Measurements from ENCODE around the gene ATG9B. TPM values are rescaled to one million over a fixed set of nuclear protein-coding genes. Genes with fewer than 3 reads are reported as not detected.

Gene ATG9B
- total RNA-seq, 2 donors from 2014 or later, result not detected

- TF ChIP-seq, protein P1, sequence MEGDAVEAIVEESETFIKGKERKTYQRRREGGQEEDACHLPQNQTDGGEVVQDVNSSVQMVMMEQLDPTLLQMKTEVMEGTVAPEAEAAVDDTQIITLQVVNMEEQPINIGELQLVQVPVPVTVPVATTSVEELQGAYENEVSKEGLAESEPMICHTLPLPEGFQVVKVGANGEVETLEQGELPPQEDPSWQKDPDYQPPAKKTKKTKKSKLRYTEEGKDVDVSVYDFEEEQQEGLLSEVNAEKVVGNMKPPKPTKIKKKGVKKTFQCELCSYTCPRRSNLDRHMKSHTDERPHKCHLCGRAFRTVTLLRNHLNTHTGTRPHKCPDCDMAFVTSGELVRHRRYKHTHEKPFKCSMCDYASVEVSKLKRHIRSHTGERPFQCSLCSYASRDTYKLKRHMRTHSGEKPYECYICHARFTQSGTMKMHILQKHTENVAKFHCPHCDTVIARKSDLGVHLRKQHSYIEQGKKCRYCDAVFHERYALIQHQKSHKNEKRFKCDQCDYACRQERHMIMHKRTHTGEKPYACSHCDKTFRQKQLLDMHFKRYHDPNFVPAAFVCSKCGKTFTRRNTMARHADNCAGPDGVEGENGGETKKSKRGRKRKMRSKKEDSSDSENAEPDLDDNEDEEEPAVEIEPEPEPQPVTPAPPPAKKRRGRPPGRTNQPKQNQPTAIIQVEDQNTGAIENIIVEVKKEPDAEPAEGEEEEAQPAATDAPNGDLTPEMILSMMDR (IDR thresholded peaks at IDR 0.05), result no peak
- TF ChIP-seq POLR2A (IDR thresholded peaks at IDR 0.05), result no peak
- 1 to 5% methylated on average over 12 to 71 of the region's 81 CpGs for WGBS, 2 donors
- H3K9me3 ChIP-seq, result no peaks in the 10 kb centered on the region
- peaks cover 0 to 25% of the 10 kb centered on the region in 2 donors for H3K27me3 ChIP-seq
- no peaks in the 10 kb centered on the region for H3K36me3 ChIP-seq (replicated peaks in 1 of 2; ENCODE audit: insufficient read depth in 1 of 2, low read depth in 2 of 2)
- peak; percentile 43 for ATAC-seq
- peak in 1 of 4 donors; percentile 38 for DNase-seq
- no peak within 1 kb of the TSS for H3K4me3 ChIP-seq
- no peak within 1 kb of the TSS for H3K27ac ChIP-seq
- peaks cover 33% of the 10 kb centered on the region for H3K4me1 ChIP-seq
- intact Hi-C loops (cut with DNase I), result no loop called here
Measured at GRCh38 chr7:150978126-150978789, 46.0 kb downstream of the ATG9B start, which contains the start of gene KCNH2. Gene KCNH2 (minus strand): TSS chr7:150978321. CDS start chr7:150977913, 408 bp downstream.

GRCh38 chr7:150977382-150978125, 46.7 kb downstream of the ATG9B start:
- Histone ChIP-seq H3K4me1 (peaks cover 33% of the 10 kb centered on the region), H3K9me3 (no peaks in the 10 kb centered on the region), H3K27me3 (peaks cover 0 to 25% of the 10 kb centered on the region in 2 donors), H3K36me3 (replicated peaks in 1 of 2; ENCODE audit: insufficient read depth in 1 of 2, low read depth in 2 of 2) (no peaks in the 10 kb centered on the region), H3K4me3 (no peak overlapping the region), H3K27ac (no peak overlapping the region)
- intact Hi-C loops (cut with DNase I), result no loop called here
- TF ChIP-seq, protein P1 (IDR thresholded peaks at IDR 0.05), result no peak
- TF ChIP-seq POLR2A (IDR thresholded peaks at IDR 0.05), result no peak
- ATAC-seq (no peak), DNase-seq (no peak)
- 13 to 14% methylated on average over 14 to 27 of the region's 62 CpGs for WGBS, 2 donors

DNA sequence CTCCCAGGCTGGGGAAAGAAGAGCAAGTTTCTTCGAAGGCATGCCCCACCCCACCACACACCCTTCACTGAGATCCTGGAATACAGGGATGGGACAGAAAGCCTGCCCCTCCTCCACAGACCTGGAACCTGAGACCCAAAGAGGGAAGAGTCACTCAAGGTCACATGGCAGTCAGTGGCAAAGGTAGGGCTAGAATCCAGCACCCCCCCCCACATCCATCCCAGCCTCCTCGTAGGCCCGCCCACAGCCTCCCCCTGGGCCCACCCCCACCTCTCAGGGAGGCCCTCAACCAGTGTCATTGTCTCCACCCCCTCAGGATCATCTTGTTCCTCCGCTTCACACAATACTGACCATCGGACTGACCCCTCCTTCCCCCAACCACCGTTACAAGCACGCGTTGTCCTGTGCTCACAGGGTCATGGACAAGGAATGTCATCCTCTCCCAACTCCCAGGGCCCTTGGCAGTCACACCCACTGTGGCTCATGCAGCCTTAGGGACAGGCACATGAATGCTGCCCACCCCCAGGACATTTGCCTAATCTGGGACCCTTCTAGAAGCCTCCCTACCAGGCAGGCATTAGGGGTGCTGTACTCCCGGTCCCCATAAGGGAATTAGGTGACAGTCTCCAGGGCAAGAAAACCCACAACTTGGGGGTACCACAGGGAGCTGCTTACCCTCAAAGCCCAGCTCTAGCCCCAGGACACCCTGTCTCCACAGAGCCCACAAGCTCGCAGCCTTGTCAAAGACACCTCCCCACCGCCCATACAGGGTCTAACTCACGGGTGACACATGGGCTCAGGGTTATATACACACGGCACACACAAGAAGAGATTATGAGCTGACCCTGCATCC, 47.5 kb downstream of the ATG9B start:
- peaks cover 0 to 25% of the 10 kb centered on the region in 2 donors for H3K27me3 ChIP-seq
- DNase-seq (peak in 1 of 4 donors; percentile 39), ATAC-seq (no peak)
- TF ChIP-seq, protein P1 (IDR thresholded peaks at IDR 0.05), result no peak
- TF ChIP-seq POLR2A (IDR thresholded peaks at IDR 0.05), result no peak
- H3K27ac ChIP-seq, result no peak overlapping the region
- H3K4me3 ChIP-seq, result no peak overlapping the region
- no peaks in the 10 kb centered on the region for H3K36me3 ChIP-seq (replicated peaks in 1 of 2; ENCODE audit: insufficient read depth in 1 of 2, low read depth in 2 of 2)
- H3K9me3 ChIP-seq, result no peaks in the 10 kb centered on the region
- intact Hi-C loops (cut with DNase I), result no loop called here
- H3K4me1 ChIP-seq, result peaks cover 33% of the 10 kb centered on the region
- WGBS, 2 donors, result 48 to 52% methylated on average over 12 of the region's 13 CpGs

GRCh38 chr7:150975536-150976319, 48.6 kb downstream of the ATG9B start:
- intact Hi-C loops (cut with DNase I), result no loop called here
- Histone ChIP-seq H3K9me3 (no peaks in the 10 kb centered on the region), H3K4me3 (no peak overlapping the region), H3K36me3 (replicated peaks in 1 of 2; ENCODE audit: insufficient read depth in 1 of 2, low read depth in 2 of 2) (no peaks in the 10 kb centered on the region), H3K4me1 (peaks cover 33% of the 10 kb centered on the region), H3K27ac (no peak overlapping the region), H3K27me3 (peaks cover 0 to 25% of the 10 kb centered on the region in 2 donors)
- no peak for TF ChIP-seq POLR2A (IDR thresholded peaks at IDR 0.05)
- TF ChIP-seq, protein P1 (IDR thresholded peaks at IDR 0.05), result no peak
- DNase-seq (no peak), ATAC-seq (no peak)
- WGBS, 2 donors, result 74 to 87% methylated on average over 8 to 9 of the region's 9 CpGs

All from body of pancreas (tissue), 4 donors.